ENCODE results near the gene UNC13A.
A peak's percentile ranks its signal among the peaks of the same experiment; 100 is the strongest.
"Not testable (repeated sequence)": the region's sequence is repeated elsewhere in the genome, so short reads cannot be mapped to it uniquely, and the experiment has no call there.

The UNC13A gene

GRCh38 chr19:17570291-17570690, 117.9 kb downstream of the UNC13A start:
- not testable (repeated sequence) for DNase-seq (ENCODE audit: low read depth in 3 of 3)

GRCh38 chr19:17567940-17568339, 120.2 kb downstream of the UNC13A start:
- no peak for DNase-seq (ENCODE audit: low read depth in 3 of 3)

GRCh38 chr19:17565611-17566010, 122.5 kb downstream of the UNC13A start:
- DNase-seq (ENCODE audit: low read depth in 3 of 3): no peak

- no peak for DNase-seq (ENCODE audit: low read depth in 3 of 3)
These were observed 123.4 kb downstream of the UNC13A start for GRCh38 chr19:17564781-17565180.

GRCh38 chr19:17562561-17562960, 125.6 kb downstream of the UNC13A start:
- no peak for DNase-seq (ENCODE audit: low read depth in 3 of 3)

- no peak for DNase-seq (ENCODE audit: low read depth in 3 of 3)
These were observed 126.1 kb downstream of the UNC13A start for GRCh38 chr19:17562097-17562496.

- no peak for DNase-seq (ENCODE audit: low read depth in 3 of 3)
These were observed 128.0 kb downstream of the UNC13A start for GRCh38 chr19:17560205-17560595.

GRCh38 chr19:17557466-17557865, 130.7 kb downstream of the UNC13A start:
- DNase-seq (ENCODE audit: low read depth in 3 of 3): no peak

- no peak for DNase-seq (ENCODE audit: low read depth in 3 of 3)
These were observed 131.2 kb downstream of the UNC13A start for GRCh38 chr19:17556995-17557394.

GRCh38 chr19:17555929-17556813, 132.0 kb downstream of the UNC13A start:
- peak in 2 of 3 experiments; percentile 22 to 40 for DNase-seq (ENCODE audit: low read depth in 3 of 3)

- DNase-seq (ENCODE audit: low read depth in 3 of 3): peak; percentile 97 to 100 (median 98)
These were observed 132.7 kb downstream of the UNC13A start, which contains the start of gene COLGALT1 for GRCh38 chr19:17555480-17555928. Gene COLGALT1 (plus strand): TSS chr19:17555649. CDS start chr19:17555714, 65 bp downstream.

- no peak for DNase-seq (ENCODE audit: low read depth in 3 of 3)
These were observed 133.1 kb downstream of the UNC13A start for GRCh38 chr19:17554968-17555479.

GRCh38 chr19:17553256-17553655, 134.9 kb downstream of the UNC13A start:
- no peak for DNase-seq (ENCODE audit: low read depth in 3 of 3)

- DNase-seq (ENCODE audit: low read depth in 3 of 3): not testable (repeated sequence)
These were observed 135.4 kb downstream of the UNC13A start for GRCh38 chr19:17552735-17553134.
